BLaER1 (cell line): ENCODE data around the gene P2RY11.
A peak's percentile ranks its signal among the peaks of the same experiment; 100 is the strongest.

Experiments used
- H3K27ac ChIP-seq: shearing (Covaris generic); formaldehyde crosslinking; 2 replicates; pipeline ENCODE4 v1.8.1; 2022
- H3K27me3 ChIP-seq: shearing (Covaris generic); formaldehyde crosslinking; 2 replicates; pipeline ENCODE4 v1.8.1; 2022
- H3K36me3 ChIP-seq: shearing (Covaris generic); formaldehyde crosslinking; 2 replicates; pipeline ENCODE4 v1.8.1; 2022
- H3K4me1 ChIP-seq: shearing (Covaris generic); formaldehyde crosslinking; 2 replicates; pipeline ENCODE4 v1.8.1; 2022
- H3K4me2 ChIP-seq: shearing (Covaris generic); formaldehyde crosslinking; 2 replicates; pipeline ENCODE4 v1.8.1; 2022
- H3K4me3 ChIP-seq: shearing (Covaris generic); formaldehyde crosslinking; 2 replicates; pipeline ENCODE4 v1.8.1; 2022
- H3K9ac ChIP-seq: shearing (Covaris generic); formaldehyde crosslinking; 2 replicates; pipeline ENCODE4 v1.8.1; 2022
- H3K9me3 ChIP-seq: shearing (Covaris generic); formaldehyde crosslinking; 2 replicates; pipeline ENCODE4 v1.8.1; 2022
- H4K20me1 ChIP-seq: shearing (Covaris generic); formaldehyde crosslinking; 2 replicates; pipeline ENCODE4 v1.8.1; 2022
- Cebpa-rat ChIP-seq: shearing (Covaris generic); IDR thresholded peaks from 2 replicates; pipeline ENCODE4 v1.8.1; 2022

The P2RY11 gene

DNA sequence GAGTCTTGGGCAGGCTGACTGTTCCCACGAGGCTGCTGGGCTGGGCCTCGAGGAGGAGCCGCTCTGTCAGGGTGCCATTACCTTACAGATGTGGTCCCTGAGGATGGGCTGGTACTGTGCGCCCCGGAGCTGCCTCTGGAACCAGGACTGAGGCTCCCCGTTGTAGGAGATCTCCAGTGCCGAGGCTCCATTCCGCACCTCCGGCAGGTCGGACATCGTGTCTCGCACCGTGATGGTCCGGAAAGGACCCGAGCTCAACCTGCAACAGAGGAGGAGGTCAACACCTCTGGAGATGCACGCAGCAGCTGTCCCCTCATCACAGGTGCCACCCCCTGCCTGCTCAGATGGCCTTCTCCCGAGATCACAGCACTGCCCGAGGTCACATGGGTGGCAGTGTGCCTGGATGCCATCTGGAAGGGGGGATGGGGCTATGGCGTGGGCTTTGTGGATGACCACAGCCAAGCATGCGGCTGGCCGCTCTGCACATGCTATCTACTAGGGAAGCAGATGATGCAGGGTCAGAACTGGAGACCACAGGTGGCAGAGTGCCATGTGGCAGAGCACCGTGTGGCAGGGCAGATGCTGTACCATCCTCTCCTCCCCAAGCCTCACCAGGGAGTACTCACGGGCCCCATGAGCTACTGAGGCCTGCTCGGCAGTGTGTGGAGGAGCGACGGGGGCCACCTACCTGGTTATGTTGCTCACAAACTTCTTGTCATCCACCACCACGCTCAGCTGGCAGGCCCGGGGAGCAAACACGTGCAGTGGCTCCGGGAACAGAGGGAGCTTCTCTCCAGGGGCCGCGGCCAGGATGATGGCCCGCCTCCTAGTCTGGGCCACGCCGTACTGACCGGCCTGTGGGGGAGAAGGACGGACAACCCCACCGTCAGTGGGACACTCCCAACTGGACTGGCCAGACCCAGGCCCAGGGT lies 26.5 kb downstream of the P2RY11 start:
- TF ChIP-seq Cebpa-rat = no peak
- Histone ChIP-seq H3K4me3 (no peak overlapping the region; the same call in 1 of the 2 replicates), H3K4me2 (peak overlapping the region; percentile 78), H3K4me1 (peaks cover 100% of the 10 kb centered on the region), H3K9ac (peak overlapping the region; percentile 52), H4K20me1 (no peaks in the 10 kb centered on the region), H3K9me3 (no peaks in the 10 kb centered on the region), H3K27me3 (no peaks in the 10 kb centered on the region), H3K27ac (peak overlapping the region; percentile 86), H3K36me3 (peaks cover 98% of the 10 kb centered on the region)

- no peak for TF ChIP-seq Cebpa-rat
- Histone ChIP-seq H3K9me3 (no peaks in the 10 kb centered on the region), H3K9ac (peak overlapping the region; percentile 70), H3K36me3 (peaks cover 99% of the 10 kb centered on the region), H3K4me3 (peak overlapping the region; percentile 44), H3K27ac (peak overlapping the region; percentile 86), H4K20me1 (no peaks in the 10 kb centered on the region), H3K4me2 (peak overlapping the region; percentile 78), H3K27me3 (no peaks in the 10 kb centered on the region), H3K4me1 (peaks cover 96% of the 10 kb centered on the region)
Observed at GRCh38 chr19:10138879-10139795, 27.6 kb downstream of the P2RY11 start.

DNA sequence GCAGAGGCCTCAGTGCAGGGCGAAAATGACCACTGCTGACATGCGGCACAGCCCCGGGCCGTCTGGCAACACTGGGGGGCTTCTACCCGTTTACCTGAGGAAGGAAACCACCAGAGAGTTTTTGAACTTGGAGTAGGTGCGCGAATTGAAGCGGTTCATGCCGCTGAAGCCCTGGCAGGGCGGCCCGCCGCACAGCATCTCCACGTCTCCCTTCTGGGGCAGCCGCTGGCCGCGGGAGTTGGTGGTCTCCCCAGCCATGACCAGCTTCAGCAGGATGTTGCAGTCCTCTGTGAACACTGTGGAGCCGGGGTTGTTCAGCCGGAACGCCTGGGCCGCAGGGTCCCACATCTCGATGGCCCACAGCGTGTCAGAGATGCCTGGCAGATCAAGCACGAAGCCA lies 28.5 kb downstream of the P2RY11 start:
- no peaks in the 10 kb centered on the region for H4K20me1 ChIP-seq
- TF ChIP-seq Cebpa-rat = no peak
- H3K36me3 ChIP-seq = peaks cover 100% of the 10 kb centered on the region
- H3K27me3 ChIP-seq = no peaks in the 10 kb centered on the region
- H3K4me1 ChIP-seq = peaks cover 88% of the 10 kb centered on the region
- no peaks in the 10 kb centered on the region for H3K9me3 ChIP-seq
- H3K4me2 ChIP-seq = peak overlapping the region; percentile 78
- H3K9ac ChIP-seq = peak overlapping the region; percentile 70
- peak overlapping the region; percentile 44 for H3K4me3 ChIP-seq
- peak overlapping the region; percentile 86 for H3K27ac ChIP-seq

- Histone ChIP-seq H3K9ac (0 out of 2 replicates have a peak overlapping the region, but pooled peaks have one; percentile 30), H3K4me3 (no peak overlapping the region), H3K4me2 (peak overlapping the region; percentile 78), H3K4me1 (peaks cover 73% of the 10 kb centered on the region), H4K20me1 (no peaks in the 10 kb centered on the region), H3K27ac (peak overlapping the region; percentile 86), H3K36me3 (peaks cover 100% of the 10 kb centered on the region), H3K27me3 (no peaks in the 10 kb centered on the region), H3K9me3 (no peaks in the 10 kb centered on the region)
- no peak for TF ChIP-seq Cebpa-rat
Observed at GRCh38 chr19:10141479-10141878, 30.0 kb downstream of the P2RY11 start.

DNA sequence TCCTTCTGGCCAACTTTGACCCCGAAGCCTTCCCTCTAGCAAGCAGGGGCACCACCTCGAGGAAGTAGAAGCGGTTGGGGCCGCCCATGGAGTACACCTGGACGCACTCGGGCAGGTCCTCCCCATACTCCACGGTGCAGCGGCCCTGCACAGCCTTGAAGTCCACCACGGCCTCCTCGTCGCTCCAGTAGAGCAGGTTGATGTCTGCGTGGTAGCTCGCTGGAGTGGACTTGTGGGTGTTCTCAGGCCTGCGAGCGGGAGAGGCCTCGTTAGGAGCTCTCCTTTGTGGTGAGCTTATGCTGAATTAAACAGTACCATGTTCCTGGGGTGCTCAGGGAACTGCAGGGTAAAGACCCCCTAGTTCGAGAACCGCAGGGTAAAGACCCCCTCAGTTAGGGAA lies 30.5 kb downstream of the P2RY11 start:
- Histone ChIP-seq H4K20me1 (no peaks in the 10 kb centered on the region), H3K9me3 (no peaks in the 10 kb centered on the region), H3K27ac (peak overlapping the region; percentile 41), H3K4me1 (peaks cover 68% of the 10 kb centered on the region), H3K4me2 (peak overlapping the region; percentile 22; the same call in 1 of the 2 replicates), H3K9ac (peak overlapping the region; percentile 24; the same call in 1 of the 2 replicates), H3K4me3 (no peak overlapping the region), H3K27me3 (no peaks in the 10 kb centered on the region), H3K36me3 (peaks cover 100% of the 10 kb centered on the region)
- no peak for TF ChIP-seq Cebpa-rat

- no peaks in the 10 kb centered on the region for H3K9me3 ChIP-seq
- H3K27ac ChIP-seq = peak overlapping the region; percentile 41
- no peaks in the 10 kb centered on the region for H3K27me3 ChIP-seq
- no peak overlapping the region for H3K4me3 ChIP-seq
- peaks cover 100% of the 10 kb centered on the region for H3K36me3 ChIP-seq
- no peak overlapping the region for H3K9ac ChIP-seq
- H3K4me2 ChIP-seq = peak overlapping the region; percentile 22; the same call in 1 of the 2 replicates
- no peak for TF ChIP-seq Cebpa-rat
- H3K4me1 ChIP-seq = peaks cover 65% of the 10 kb centered on the region
- H4K20me1 ChIP-seq = no peaks in the 10 kb centered on the region
Observed at GRCh38 chr19:10142701-10143375, 31.3 kb downstream of the P2RY11 start.

GRCh38 chr19:10143681-10144080 lies 32.2 kb downstream of the P2RY11 start:
- H3K9me3 ChIP-seq = no peaks in the 10 kb centered on the region
- no peak overlapping the region for H3K4me2 ChIP-seq
- H3K36me3 ChIP-seq = peaks cover 99% of the 10 kb centered on the region
- no peak overlapping the region for H3K27ac ChIP-seq
- no peak overlapping the region for H3K4me3 ChIP-seq
- TF ChIP-seq Cebpa-rat = no peak
- no peak overlapping the region for H3K9ac ChIP-seq
- no peaks in the 10 kb centered on the region for H3K27me3 ChIP-seq
- peaks cover 59% of the 10 kb centered on the region for H3K4me1 ChIP-seq
- no peaks in the 10 kb centered on the region for H4K20me1 ChIP-seq

- Histone ChIP-seq H3K9me3 (no peaks in the 10 kb centered on the region), H3K27me3 (no peaks in the 10 kb centered on the region), H3K27ac (no peak overlapping the region), H4K20me1 (no peaks in the 10 kb centered on the region), H3K4me3 (no peak overlapping the region), H3K36me3 (peaks cover 99% of the 10 kb centered on the region), H3K4me1 (peaks cover 53% of the 10 kb centered on the region), H3K4me2 (no peak overlapping the region), H3K9ac (no peak overlapping the region)
- no peak for TF ChIP-seq Cebpa-rat
Observed at GRCh38 chr19:10144361-10144760, 32.9 kb downstream of the P2RY11 start.

DNA sequence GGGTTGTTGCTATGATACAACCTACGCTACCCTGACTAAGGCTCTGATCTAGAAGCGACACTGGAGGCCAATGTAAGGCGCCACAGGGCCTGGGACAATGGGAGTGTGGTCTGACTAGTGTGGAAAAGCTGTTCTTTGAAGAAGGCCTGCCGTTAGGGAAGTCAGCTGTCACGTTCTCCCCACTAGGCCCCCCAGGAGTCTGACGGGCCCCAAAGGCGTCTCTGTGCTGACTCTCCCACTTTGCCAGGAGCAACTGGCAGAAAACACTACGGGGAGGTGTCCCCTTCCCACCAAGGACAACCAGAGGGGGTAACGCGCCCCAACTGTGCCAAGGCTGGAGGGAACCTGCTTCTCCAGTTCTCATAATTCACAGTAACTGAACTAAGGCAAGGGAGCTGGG lies 33.5 kb downstream of the P2RY11 start:
- no peak for TF ChIP-seq Cebpa-rat
- H3K4me3 ChIP-seq = no peak overlapping the region
- H3K27ac ChIP-seq = 0 out of 2 replicates have a peak overlapping the region, but pooled peaks have one; percentile 30
- peaks cover 99% of the 10 kb centered on the region for H3K36me3 ChIP-seq
- H3K9me3 ChIP-seq = no peaks in the 10 kb centered on the region
- no peak overlapping the region for H3K9ac ChIP-seq
- no peaks in the 10 kb centered on the region for H3K27me3 ChIP-seq
- peaks cover 46% of the 10 kb centered on the region for H3K4me1 ChIP-seq
- no peak overlapping the region for H3K4me2 ChIP-seq
- no peaks in the 10 kb centered on the region for H4K20me1 ChIP-seq
